GM19467 (cell line): Measurements from ENCODE around the gene FKBP11.
"Not testable (repeated sequence)": the region's sequence is repeated elsewhere in the genome, so short reads cannot be mapped to it uniquely, and the experiment has no call there.

Experiments used
- ATAC-seq: cut with Tn5 transposase; IDR thresholded peaks from one replicate; pipeline ENCODE4 v1.9.1; 2021; ENCODE audit warnings: mild to moderate bottlenecking, moderate library complexity; ENCODE audit not compliant: unreplicated experiment

Gene FKBP11

DNA sequence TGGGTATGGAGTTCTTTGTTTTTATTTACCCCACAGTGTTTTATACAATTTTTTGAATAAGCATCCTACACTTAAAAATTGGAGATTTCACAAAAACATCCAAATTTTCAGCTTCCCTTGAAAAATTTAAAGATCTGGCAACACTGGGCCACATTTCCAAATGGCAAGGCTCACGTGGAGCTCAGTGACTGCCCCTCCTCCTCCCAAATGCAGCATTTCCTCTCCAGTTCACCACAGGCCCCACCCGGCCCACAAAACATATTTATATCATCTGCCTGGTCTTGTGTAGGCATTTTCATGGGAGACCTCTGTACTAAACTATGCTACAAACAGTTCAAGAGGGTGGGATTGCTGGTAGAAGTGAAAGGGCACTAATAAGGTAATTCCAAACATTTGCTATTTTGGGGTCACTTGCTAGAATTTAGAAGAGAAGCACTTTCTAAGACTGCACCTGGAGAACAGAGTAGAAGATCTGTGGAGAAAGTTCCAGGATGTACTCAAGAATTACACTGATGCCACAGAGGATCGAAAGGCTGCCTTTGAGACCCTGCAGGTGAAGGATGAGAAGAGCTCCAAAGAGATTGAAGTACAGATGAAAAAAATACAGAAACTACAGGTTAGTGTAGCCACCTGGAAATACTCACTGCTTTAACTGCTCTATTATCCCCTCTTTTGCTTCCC is 7.3 kb downstream of the FKBP11 start:
- ATAC-seq = no peak

DNA sequence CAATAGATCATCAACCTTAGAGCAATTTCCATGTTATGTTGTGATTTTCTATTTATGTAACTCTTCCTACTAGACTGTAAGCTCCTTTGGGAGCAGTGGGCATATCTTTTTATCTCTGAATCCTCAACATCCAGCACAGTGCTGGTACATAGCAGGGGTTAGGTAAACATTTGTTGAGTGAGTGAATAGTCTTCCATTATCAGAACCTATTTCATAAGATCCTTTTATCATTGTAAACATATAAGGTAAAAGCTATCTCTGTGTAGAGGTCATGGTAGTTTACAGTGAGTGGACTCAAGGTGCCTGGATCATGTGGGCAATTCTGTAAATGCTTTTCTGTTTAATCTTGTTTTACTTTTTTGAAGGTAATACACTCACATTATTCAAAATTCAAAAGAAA is 15.1 kb downstream of the FKBP11 start:
- ATAC-seq = no peak

DNA sequence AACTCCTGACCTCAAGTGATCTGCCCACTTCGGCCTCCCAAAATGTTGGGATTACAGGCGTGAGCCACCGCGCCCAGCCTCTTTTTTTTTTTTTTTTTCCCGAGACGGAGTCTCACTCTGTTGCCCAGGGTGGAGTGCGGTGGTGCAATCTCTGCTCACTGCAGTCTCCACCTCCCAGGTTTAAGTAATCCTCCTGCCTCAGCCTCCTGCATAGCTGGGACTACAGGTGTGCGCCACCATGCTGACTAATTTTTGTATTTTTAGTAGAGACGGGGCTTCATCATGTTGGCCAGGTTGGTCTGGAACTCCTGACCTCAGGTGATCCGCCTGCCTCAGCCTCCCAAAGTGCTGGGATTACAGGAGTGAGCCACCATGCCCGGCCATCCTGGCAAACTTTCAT is 15.6 kb downstream of the FKBP11 start:
- not testable (repeated sequence) for ATAC-seq

DNA sequence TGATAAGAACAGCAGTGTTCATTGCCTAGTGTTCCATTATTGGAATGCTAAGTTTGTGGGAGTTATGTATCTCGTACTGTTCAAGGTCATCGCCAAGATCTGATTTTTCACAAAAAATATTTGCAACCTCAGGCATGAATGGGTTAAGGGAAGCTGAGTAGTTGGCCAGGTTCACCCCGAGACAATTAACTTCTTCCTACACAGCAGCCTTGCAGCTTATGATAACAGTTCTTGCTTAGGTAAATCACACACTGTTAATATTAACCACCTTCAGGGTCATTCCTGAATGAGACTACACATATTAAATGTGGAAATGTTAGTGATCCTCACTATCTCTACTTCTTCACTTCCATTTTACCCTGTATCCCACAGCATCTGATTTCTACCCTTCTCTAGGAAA is 18.0 kb downstream of the FKBP11 start:
- no peak for ATAC-seq

DNA sequence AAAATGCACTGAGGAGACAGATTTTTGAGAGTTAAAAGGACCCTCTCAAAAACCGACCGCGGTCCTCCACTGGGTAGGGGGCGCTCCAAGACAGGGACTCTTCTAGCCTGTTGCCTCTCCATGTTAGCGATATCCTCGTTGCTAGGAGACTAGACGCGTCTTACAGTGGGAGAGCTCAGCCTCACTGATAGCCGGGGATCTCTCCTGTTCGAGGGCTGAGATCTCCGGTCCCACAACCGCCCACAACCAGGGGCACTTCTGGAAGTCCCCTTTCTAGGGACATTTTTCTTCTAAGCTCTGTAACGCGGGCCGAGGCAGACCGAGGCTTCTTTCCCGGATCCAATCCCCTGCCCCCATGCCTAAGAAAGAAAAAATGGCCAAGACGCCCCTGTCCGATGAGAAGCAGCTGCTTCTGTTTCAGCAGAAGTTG is 21.3 kb downstream of the FKBP11 start:
- peak; percentile 83 for ATAC-seq

DNA sequence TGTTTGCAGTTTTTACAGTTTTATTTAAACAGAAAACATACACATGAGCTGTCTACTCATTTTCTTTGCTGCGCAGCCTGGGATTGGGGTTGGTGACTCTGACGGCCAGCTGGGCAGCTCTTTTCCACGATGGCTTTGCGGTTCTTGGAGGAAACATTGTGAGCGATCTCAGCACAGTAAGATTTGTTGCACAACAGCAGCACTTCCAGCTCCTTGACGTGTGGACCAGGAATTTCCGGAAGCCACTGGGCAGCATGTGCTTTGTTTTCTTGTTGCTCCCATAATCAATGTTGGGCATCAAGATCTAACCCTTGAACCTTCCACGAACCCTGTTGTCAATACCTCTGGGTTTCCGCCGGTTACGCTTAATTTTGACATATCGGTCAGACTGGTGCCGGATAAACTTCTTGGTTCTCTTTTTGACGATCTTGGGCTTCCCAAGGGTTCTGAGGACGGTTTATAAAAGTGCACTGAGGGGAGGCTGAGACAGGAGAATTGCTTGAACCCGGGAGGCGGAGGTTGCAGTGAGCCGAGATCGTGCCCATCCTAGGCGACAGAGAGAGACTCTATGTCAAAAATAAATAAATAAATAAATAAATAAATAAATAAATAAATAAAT is 21.8 kb downstream of the FKBP11 start:
- ATAC-seq = no peak

DNA sequence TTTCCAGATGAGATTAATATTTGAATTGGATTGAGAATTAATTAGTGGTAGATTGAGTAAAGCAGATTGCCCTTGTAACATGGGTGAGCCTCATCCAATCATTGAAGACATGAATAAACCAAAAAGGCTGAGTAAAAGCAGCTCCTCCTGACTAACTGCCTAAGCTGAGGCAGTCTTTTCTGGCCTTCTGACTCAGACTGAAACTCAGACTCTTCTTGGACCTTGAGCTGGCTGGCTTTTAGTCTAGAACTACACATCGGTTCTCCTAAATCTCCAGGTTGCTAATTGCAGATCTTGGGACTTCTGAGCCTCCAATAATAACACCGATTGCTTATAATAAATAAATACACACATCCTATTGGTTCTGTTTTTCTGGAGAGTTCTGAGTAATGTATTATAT is 24.0 kb downstream of the FKBP11 start:
- no peak for ATAC-seq

DNA sequence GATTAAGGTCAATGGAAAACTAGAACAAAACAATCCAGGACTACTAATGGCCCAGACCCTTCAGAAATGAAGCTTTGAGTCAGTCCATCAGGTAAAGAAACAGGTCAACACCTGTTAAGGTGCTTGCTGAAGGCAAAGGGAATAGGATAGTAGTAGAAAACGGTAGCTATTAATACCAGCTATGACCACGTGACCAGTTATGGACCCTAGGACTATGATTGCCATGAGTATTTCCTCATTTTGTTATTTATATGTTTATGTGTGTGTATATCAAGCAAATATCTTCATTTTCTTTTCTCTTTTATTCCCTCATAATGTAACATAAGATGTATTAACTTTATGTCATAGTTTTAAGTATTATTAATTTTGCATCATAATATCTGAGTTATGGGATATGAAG is 25.6 kb downstream of the FKBP11 start:
- ATAC-seq = no peak

DNA sequence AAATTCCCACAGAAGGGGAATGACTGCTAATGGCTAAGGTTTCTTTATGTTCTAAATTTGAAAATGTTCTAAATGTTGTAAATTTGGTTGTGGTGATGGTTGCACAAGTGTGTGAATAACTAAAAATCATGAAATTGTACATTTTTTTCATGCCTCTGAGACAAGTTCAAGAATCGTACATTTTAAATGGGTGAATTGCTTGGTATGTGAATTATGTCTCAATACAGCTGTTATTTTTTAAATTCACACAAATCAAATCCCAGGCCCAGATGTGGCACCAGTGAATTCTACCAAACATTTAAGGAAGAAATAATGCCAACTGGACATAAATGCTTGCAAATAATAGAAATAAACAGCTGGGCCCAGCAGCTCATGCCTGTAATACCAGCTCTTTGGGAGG is 31.0 kb downstream of the FKBP11 start:
- ATAC-seq = no peak

DNA sequence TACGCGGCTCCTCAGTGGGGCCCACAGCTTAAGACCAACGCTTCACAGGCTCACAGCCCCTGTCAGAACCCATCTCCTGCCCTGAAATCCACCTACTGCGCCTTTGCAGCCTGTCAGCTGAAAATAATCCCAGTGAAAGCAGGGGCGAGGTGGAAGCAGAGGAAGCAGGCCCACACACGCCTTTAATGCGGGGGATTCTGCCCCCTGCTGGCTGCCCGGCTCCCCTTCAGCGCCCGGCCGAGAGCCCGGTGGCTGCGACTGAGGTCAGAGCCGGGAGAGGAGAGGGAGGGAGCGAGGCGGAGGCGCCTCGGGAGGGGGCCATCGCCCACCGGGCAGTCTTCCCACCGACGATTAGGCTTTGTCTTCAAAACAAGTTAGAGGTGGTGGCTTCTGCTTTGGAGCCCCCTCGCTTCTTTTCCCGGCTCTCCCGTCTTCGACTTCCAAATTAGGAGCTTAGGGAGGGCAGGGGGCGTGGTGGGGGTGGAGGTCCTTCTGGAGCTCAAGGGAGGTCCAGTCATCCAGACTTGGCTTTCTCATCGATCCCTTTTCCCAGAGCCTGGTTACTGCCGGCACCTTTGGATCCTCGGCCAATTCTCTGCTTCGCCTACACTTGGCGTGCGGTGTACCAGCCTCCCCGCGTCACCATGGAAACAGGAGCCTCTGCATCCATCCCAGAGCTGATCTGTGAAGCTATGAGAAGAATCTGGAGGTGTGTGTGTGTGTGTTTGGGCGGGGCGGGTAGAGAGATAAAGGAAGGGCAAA is 34.5 kb downstream of the FKBP11 start:
- no peak for ATAC-seq

DNA sequence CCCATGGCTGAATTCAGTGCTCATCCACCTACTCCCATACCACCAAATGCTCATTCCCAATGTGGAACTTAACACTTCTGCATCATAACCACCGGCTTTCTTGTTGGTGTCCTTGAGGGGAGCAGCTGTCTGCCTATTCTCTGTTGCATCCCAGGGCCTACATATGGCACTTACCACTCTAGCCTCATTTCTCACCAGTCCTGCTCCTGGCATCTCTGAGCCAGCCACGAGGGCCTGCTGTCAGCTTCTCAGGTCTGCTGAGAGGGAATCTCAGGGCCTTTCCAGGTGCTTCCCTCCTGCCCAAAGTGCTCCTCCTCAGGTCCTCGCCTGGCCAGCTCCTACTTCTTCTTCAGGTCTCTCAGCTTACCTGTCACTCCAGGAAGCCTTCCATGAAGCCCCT is 35.6 kb downstream of the FKBP11 start:
- no peak for ATAC-seq

DNA sequence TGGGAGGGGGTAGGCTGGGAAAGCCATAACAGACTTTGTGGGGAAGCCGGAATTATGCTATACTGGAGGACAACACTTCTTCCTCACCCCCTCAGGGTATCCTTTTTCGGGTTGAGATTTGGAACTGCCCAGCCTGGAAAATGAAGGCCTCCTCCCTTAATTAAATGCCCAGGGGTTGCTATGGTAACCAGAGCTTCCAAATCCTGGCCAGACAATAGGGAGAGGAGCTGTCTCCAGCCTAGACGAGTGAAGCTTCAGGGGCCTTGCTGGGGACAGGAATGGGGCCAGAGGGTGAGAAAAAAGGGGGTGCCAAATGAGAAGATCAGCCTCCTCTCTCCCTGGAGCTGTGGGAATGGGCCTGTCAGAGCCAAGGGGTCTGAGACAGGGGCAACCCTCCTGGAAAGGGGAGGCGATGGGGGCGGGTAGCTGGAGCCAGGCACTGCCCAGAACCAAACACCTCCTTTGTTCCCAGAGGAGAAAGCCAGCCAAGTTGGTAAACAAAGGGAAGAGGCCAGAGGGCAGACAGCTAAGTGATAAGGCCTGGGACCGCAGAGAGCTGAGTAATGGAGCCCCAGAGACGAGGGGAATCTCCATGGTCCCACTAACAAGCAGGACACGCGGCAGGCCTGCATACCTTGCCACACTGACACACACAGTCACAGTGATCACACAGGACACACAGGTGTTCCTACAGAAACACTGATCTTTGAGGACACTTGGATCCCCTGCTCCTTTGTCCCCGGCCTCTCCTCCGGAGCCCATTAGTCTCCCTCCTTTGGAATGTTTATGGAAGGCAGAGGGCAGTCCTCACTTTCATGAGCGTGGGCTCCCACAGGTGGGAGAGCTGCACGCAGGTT is 41.8 kb downstream of the FKBP11 start:
- ATAC-seq = no peak

DNA sequence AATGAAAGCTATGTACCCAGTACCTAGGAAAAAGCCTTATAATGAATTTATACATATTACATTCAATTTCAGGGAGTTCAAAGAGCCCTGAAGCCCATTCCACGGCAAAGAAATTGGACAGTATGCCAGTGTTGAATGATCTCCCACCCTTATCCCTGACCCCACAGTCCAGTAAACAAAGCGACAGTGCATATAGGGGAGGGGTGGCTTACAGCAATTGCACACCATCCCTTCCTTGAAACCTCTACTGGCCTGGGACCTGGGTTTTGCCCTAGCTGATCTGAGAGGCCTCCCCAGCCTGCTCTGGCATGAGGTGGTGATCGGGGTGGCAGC is 42.4 kb downstream of the FKBP11 start:
- ATAC-seq = no peak

DNA sequence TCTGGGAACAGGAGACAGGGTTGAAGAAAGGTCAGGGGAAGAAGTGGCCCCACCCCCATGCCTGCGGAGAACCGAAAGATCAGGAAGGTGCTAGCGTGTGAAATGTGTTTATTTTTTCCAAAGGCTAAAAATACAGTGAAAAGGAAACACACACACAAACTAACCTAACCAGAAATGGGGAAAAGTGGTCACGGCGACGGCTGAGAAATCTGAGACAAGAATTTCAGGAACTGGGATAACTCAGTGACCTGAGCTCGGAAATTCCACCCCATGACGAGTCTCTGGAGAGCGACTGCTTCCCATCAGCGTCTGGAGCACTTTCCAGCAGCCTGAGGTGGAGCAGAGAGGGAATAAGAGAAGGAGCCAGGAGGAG is 43.0 kb downstream of the FKBP11 start:
- no peak for ATAC-seq

DNA sequence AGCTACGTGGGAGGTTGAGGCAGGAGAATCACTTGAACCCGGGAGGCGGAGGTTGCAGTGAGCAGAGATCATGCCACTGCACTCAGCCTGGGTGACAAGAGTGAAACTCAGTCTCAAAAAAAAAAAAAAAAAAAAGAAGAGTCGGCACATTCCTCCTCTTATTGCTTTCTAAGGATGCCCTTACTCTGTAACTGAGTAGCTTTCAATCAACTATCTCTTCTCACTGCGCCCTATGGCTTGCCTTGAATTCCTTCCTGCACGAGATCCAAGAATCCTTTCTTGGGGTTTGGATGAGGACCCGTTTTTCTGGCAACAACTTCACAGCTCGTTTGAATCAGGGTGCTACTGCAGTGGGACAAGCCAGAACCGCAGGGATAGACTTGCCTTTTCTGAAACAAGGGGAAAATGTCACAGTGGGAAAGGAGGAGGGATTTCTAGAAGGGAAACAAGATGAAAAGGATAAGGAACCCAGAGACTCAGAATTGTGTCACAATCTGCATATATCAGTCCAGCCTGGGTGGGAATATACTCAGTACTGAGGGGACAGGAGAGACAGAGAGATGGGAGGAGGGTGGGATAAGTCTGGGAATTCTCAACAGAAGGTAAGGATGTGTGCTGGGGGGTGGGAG is 43.5 kb downstream of the FKBP11 start:
- ATAC-seq = no peak

DNA sequence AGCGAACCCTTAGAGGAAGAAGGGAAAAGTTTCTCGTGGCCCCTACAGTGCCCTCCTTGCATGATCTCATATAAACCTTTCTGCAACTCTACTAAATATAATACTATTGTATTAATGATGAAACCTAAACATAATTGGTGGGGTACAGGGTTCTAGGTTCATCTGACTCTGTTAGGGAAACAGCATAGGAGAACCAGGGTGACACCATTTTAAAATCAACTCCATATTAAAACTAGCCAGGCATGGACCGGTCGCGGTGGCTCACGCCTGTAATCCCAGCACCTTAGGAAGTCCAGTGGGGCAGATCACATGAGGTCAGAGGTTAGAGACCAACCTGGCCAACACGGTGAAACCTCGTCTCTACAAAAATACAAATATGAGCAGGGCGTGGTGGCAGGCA is 44.6 kb downstream of the FKBP11 start:
- no peak for ATAC-seq

DNA sequence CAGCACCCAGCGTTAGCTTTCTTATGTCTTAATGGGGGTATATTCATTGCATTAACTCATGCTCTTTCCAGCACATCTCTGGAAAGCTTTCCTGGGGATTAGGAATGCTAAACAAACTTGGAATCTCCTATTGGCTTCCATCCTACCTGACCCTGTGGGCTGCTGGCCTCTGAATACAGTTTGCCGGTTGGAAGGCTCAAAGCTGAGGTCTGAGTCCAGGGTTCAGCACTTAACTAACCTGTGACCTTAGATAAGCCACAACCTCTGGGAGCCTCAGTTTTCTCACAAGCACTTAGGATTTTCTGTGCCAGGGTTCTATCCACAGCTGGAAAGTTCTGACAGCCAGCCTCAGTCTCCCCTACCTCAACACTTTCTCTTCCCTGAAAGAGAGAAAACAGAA is 46.7 kb downstream of the FKBP11 start:
- no peak for ATAC-seq

DNA sequence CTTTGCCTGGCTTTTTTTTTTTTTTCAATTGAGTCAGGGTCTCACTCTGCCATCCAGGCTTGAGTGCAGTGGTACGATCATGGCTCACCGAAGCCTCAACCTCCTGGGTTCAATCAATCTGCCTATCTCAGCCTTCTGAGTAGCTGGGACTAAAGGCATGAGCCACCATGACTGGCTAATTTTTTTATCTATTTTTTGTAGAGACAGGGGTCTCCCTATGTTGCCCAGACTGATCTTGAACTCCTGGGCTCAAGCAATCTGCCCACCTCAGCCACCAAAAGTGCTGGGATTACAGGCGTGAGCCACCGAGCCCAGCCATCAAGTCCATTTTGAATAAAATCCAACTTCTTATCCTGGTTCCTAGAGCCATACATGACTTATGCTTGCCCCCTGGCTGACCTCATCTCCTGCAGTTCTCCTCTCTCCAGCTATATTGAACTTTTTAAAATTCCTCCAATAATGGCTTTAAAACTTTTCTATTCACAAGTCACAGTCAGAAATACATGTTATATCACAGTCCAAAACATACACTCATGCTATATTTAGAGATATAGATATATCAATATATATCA is 49.3 kb downstream of the FKBP11 start:
- ATAC-seq = no peak

DNA sequence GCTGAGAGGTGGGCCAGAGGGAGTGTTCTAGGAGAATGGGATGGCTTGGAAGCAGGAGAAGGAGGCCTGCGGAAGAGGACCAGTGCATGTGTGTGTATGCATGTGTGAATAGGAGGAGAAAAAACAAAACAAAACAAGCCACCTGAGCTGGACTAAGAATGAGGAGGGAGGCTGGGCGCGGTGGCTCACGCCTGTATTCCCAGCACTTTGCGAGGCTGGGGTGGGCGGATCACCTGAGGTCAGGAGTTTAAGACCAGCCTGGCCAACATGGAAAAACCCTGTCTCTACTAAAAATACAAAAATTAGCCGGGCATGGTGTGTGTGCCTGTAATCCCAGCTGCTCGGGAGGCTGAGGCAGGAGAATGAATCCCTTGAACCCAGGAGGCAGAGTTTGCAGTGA is 51.8 kb downstream of the FKBP11 start:
- not testable (repeated sequence) for ATAC-seq

DNA sequence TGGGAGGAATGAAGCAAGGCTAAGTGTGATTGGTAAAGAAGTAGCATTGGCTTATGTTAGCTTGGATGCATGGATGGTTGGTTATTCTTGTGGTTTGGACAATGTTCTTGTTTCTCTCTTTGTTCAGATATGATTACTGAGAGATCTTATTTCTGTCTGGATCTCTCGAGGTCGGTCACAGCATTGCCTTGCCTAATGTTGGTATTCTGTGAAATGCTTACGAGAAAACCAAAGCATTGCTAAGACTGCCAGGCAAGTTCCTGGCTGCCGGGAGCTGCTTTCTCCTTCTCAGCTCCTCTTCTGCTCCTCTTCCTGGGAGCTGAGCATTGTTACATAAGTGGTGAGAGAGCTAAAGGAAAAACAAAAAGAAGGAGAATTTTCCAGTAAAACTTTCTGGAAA is 52.2 kb downstream of the FKBP11 start:
- ATAC-seq = no peak
